GM18870 (cell line): ENCODE results near the gene PTBP3.

Experiments
- ATAC-seq: cut with Tn5 transposase; IDR thresholded peaks from one replicate; pipeline ENCODE4 v1.9.1; 2021; ENCODE audit warnings: moderate library complexity; ENCODE audit not compliant: unreplicated experiment

Gene PTBP3

GRCh38 chr9:112360047-112360804 is 26.8 kb upstream of the PTBP3 start:
- no peak for ATAC-seq

- no peak for ATAC-seq
These were observed 22.0 kb upstream of the PTBP3 start for GRCh38 chr9:112355427-112355897.

- ATAC-seq = no peak
These were observed 20.8 kb upstream of the PTBP3 start for GRCh38 chr9:112354081-112354743.

GRCh38 chr9:112352209-112352608 is 18.8 kb upstream of the PTBP3 start:
- ATAC-seq = no peak

- no peak for ATAC-seq
These were observed 17.8 kb upstream of the PTBP3 start for GRCh38 chr9:112351184-112351583.

- ATAC-seq = no peak
These were observed 15.6 kb upstream of the PTBP3 start for GRCh38 chr9:112349008-112349333.

- ATAC-seq = no peak
These were observed 15.0 kb upstream of the PTBP3 start for GRCh38 chr9:112348257-112349007.

- no peak for ATAC-seq
These were observed 8.3 kb upstream of the PTBP3 start for GRCh38 chr9:112341730-112342129.

- no peak for ATAC-seq
These were observed 6.5 kb upstream of the PTBP3 start for GRCh38 chr9:112339886-112340285.

GRCh38 chr9:112338561-112338960 is 5.1 kb upstream of the PTBP3 start:
- ATAC-seq = no peak

- ATAC-seq = no peak
These were observed 4.1 kb upstream of the PTBP3 start for GRCh38 chr9:112337547-112337946.

GRCh38 chr9:112334432-112334841 is 1.0 kb upstream of the PTBP3 start:
- ATAC-seq = no peak

GRCh38 chr9:112333639-112334431 is 416 bp upstream of the PTBP3 start:
- ATAC-seq = peak; percentile 36

GRCh38 chr9:112332674-112332976 is 794 bp downstream of the PTBP3 start:
- ATAC-seq = peak; percentile 38

GRCh38 chr9:112332214-112332613 is 1.2 kb downstream of the PTBP3 start:
- no peak for ATAC-seq

- no peak for ATAC-seq
These were observed 1.8 kb downstream of the PTBP3 start for GRCh38 chr9:112331674-112331952.

- no peak for ATAC-seq
These were observed 4.9 kb downstream of the PTBP3 start for GRCh38 chr9:112328545-112328944.

GRCh38 chr9:112327718-112328450 is 5.5 kb downstream of the PTBP3 start:
- no peak for ATAC-seq

GRCh38 chr9:112326194-112326593 is 7.2 kb downstream of the PTBP3 start:
- ATAC-seq = no peak

- ATAC-seq = no peak
These were observed 7.8 kb downstream of the PTBP3 start for GRCh38 chr9:112325600-112325999.

- ATAC-seq = no peak
These were observed 8.3 kb downstream of the PTBP3 start for GRCh38 chr9:112325127-112325526.
